ENCODE data around the gene GATA2.

Gene GATA2

GRCh38 chr3:128487538-128487812, 5.5 kb downstream of the GATA2 start:
- no peak for DNase-seq

GRCh38 chr3:128486681-128487537, 6.1 kb downstream of the GATA2 start:
- DNase-seq = no peak

GRCh38 chr3:128486205-128486628, 6.8 kb downstream of the GATA2 start:
- DNase-seq = no peak

- no peak for DNase-seq
These were observed 7.5 kb downstream of the GATA2 start for GRCh38 chr3:128485282-128486204.

- no peak for DNase-seq
These were observed 8.4 kb downstream of the GATA2 start for GRCh38 chr3:128484404-128485281.

GRCh38 chr3:128483657-128484403, 9.2 kb downstream of the GATA2 start:
- no peak for DNase-seq

GRCh38 chr3:128482666-128483656, 10.0 kb downstream of the GATA2 start:
- DNase-seq = no peak

GRCh38 chr3:128482175-128482574, 10.8 kb downstream of the GATA2 start:
- DNase-seq = no peak

GRCh38 chr3:128481438-128481942, 11.5 kb downstream of the GATA2 start:
- DNase-seq = no peak

GRCh38 chr3:128480717-128481437, 12.1 kb downstream of the GATA2 start:
- no peak for DNase-seq

- no peak for DNase-seq
These were observed 12.7 kb downstream of the GATA2 start for GRCh38 chr3:128480278-128480677.

- no peak for DNase-seq
These were observed 13.4 kb downstream of the GATA2 start for GRCh38 chr3:128479558-128480086.

GRCh38 chr3:128478576-128479506, 14.2 kb downstream of the GATA2 start:
- DNase-seq = no peak

GRCh38 chr3:128476659-128477058, 16.3 kb downstream of the GATA2 start:
- DNase-seq = no peak

GRCh38 chr3:128475355-128475754, 17.6 kb downstream of the GATA2 start:
- DNase-seq = no peak

GRCh38 chr3:128473737-128474136, 19.3 kb downstream of the GATA2 start:
- no peak for DNase-seq

- no peak for DNase-seq
These were observed 19.9 kb downstream of the GATA2 start for GRCh38 chr3:128473180-128473519.

- no peak for DNase-seq
These were observed 20.4 kb downstream of the GATA2 start for GRCh38 chr3:128472449-128473179.
